ENCODE measurements around the gene B3GALT4.

GRCh38 chr6:33236852-33237251 is 40.1 kb upstream of the B3GALT4 start:
- TF ChIP-seq CTCF (conservative IDR thresholded peaks at IDR 0.05; ENCODE audit: low read length) = no peak
- TF ChIP-seq EZH2phosphoT487 (IDR thresholded peaks at IDR 0.05; ENCODE audit: borderline replicate concordance) = no peak
